ENCODE data around the gene EXPH5. TPM values are rescaled to one million over a fixed set of nuclear protein-coding genes. Genes with fewer than 3 reads are reported as not detected.

EXPH5 gene
- total and polyA plus RNA-seq, 2 of the 8 experiments (the other 6 are each of a cell fraction or from before 2014, with no cell fraction given) = 1.1 to 11.5 TPM

DNA sequence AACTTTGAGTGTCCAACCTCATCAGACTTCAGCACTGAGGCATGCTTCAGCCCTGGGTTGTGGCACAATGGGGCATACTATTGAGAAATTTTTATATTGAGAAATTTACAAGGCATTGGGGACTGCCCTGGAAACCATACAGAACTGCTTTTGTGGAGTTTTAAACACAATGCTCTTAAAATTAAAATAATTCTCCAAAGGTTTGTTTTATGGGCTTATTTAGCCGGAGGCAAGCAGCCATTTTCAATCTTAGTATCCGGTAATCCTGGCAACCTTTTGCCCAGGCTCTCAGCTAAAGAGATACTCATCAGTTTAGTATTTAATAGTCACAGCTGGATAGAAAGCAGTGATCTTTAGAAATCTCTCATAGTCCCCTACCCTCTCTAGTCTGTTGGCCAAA lies 3.1 kb upstream of the EXPH5 start (continued):
- no peak for TF ChIP-seq RNF2 (IDR thresholded peaks at IDR 0.05; ENCODE audit: borderline replicate concordance, low read depth, low read length, missing control alignments, poor library complexity, severe bottlenecking)
